Nucleus accumbens (tissue), 56 donors: ENCODE data around the gene FAM3A.
A peak's percentile ranks its signal among the peaks of the same experiment; 100 is the strongest.

Experiments
- DNase-seq, 56 donors: peaks; one replicate each; lab custom pipeline; 2025; lab: John Stamatoyannopoulos, UW

FAM3A gene

DNA sequence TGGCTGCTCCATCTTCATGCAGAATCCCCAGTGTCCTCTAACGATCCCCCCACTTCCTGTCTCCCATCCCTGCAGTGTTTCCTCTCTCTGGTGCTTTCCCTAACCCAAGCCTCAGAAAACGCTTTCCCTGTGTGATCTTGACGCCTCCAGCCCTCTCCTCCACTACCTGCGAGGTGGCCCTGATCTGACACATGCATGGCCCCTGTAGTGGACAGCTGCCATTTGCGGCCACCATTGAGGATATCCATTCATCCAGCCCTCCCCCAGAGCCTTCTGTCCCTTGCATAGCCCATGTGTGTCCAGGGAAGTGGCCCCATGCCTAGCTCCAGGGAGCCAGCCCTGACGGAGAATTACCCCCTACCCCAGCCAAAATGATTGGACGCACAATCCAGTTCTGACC lies 32.7 kb downstream of the FAM3A start:
- DNase-seq: no peak

DNA sequence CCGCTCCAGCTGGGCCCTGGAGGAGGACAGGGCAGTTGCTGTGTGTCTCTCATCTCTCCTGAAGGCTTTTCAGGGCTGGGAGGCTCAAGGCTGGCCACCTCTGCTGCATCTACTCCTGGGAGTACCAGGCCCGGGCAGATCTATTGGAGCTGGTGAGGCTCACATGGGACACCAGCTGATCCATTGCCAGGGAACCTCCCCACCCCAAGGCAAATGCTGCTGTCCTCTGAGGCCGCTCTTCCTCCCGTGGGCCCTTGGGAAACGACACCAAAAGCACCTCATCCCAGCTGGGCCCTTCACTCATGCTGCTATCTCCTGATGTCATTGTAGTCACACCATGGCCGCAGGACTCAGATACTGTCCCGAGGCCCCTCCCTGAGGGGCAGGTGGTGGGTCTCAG lies 33.2 kb downstream of the FAM3A start:
- DNase-seq: no peak

DNA sequence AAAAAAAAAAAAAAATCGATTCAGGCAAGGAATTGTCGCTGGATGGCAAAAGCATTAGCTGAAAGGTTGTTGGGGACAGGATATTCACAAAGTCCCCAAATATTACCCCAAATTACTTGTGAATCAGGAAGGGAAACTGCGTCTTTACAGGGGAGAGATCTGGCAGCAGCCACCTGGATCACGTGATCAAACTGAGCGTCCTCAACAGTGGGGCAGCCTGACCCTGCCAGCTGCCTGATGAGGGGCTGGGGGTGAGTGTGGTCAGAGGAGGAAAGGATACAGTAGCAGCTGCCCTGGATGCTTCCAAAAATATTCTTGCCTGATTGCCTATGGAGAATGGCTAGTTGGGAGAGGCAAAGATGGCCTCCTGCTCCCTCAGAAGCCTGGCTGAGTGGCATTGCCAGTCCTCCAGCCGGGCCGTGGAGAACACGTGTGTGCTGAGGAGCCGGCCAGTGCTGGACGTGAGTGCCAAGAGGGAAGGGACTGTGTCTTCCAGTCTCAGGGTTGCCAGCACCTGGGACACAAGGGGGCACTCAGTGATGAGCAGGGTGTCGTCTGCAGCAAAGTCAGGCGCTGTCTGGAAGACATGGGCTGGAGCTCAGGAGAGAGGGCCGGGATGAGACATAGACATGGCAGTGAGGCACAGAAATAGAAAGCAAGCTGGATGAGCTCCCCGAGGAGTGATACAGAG lies 34.0 kb downstream of the FAM3A start:
- DNase-seq: no peak

DNA sequence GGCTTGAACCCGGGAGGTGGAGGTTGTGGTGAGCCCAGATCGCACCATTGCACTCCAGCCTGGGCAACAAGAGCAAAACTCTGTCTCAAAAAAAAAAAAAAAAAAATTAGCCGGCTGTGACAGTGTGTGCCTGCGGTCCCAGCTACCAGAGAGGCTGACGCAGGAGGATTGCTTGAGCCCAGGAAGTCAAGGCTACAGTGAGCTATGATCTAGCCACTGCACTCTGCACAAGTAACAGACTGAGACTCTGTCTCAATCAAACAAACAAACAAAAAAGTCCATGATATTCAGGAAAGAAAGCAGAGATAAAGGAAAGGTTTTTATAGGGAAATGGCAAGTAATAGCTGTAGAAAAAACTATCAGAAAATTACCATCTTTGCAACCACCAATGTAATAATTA lies 34.8 kb downstream of the FAM3A start:
- no peak for DNase-seq

DNA sequence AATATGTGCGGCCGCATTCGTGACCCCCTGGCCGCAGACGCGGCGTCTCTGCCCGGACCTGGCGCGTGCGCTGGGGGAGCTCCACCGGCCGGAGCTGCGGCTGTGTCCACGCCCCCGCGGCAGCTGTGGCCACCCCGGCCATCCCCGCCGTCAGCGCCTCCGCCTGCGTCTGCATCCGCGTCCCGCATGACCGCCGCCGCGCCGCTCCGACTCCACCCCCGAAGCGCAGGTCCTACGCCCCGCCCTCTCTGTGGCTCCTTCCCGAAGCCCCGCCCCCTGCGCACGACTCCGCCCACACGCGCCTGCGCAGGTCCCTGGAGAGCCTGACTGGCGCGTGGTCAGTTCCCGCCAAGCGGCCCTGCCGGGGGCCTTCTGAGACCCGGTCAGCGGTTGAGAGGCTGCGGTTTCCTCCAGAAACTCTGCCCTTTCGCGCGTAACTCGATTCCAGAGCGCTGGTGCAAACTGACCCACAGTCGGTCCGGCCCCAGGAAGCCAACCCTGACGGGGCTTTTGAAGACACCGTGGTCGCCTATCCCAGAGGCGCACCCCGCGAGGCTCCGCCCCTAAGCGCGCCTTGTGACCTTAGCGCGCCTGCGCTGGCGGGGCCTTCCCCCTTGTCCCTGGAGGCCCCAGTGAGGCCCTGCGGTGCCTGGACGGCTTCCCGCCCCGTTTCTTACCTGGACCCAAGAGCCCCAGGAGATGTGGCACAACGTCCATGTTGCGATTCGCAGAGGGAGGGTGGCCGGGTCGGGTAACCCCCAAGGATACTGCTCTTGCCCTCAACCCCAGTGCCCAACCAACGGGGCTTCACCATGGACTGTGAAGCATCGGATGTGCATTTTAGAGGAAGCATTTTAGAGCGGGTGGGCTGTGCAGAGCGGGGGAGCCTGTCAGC lies 37.1 kb downstream of the FAM3A start, which contains the start of gene LAGE3:
Gene LAGE3, minus strand, starts transcription at position 554 of the 895 bp plus-strand sequence. Its CDS starts 366 bp downstream, at position 188.
- peak; percentile 45 to 94 (median 85) for DNase-seq

DNA sequence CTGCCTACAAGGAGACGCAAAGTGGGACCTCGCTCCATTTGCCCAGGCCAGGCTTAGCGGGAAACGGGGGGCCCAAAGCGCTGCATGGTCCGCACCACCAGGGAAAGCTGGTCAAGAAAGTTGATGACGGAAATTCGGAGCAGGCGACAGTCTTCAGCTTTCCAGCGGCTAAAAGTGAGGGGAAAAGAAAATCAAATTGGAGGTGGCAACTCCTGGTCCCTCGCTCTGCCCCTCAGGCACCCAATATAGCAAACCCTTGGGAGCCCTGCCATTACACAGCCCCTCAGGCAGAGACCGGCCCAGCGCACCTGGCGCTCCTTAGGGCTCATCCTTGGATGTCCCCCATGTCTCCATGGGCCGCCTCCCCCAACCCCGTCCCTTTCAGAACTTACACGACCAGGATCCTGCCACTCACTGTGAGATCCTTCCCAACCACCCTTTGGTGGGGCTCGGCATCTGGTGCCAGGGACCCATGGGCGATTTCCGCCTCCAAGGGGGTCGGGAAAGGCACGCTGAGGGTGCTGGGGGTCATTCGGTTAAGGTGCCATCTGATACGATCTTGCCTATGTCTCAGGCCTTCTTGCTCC lies 38.0 kb downstream of the FAM3A start:
- peak in 1 of 56 donors; percentile 2 for DNase-seq

DNA sequence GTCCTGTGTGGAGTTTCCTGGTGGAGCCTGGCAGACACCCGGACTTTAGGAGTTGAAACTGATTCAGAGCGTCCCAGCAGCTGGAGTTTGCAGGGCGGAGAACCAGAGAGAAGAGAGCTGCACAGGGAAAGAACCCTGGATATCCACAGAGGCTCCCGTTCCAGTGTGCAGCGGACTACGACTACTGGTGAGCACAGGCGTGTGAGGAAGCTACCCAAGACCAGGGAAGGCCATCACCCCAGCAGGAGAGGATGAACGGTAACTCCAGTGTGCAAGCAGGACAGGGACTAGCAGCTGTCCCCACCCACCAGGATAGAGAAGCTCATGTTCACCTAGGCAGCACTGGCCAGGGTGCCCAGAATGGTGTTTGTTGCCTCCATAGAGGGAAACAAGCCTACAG lies 39.2 kb downstream of the FAM3A start:
- DNase-seq: no peak

DNA sequence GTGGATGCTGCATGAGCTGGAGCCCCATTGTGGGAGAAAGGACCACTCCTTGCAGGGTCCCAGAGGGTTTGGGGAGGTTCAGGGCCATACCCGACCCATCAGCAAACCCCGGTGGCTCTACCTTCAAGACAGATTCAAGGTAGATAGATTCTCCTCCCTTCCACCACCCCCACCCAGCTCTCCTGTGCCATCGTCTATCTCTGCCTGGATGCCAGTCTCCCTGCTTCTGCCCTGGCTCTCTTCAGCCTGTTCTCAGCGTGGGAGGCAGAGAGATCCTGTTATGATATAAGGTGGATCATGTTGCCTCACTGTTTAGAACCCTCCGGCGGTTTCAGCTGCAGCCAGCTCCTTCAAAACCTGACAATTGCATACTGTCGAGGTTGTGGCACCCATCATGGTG lies 42.3 kb downstream of the FAM3A start:
- no peak for DNase-seq

DNA sequence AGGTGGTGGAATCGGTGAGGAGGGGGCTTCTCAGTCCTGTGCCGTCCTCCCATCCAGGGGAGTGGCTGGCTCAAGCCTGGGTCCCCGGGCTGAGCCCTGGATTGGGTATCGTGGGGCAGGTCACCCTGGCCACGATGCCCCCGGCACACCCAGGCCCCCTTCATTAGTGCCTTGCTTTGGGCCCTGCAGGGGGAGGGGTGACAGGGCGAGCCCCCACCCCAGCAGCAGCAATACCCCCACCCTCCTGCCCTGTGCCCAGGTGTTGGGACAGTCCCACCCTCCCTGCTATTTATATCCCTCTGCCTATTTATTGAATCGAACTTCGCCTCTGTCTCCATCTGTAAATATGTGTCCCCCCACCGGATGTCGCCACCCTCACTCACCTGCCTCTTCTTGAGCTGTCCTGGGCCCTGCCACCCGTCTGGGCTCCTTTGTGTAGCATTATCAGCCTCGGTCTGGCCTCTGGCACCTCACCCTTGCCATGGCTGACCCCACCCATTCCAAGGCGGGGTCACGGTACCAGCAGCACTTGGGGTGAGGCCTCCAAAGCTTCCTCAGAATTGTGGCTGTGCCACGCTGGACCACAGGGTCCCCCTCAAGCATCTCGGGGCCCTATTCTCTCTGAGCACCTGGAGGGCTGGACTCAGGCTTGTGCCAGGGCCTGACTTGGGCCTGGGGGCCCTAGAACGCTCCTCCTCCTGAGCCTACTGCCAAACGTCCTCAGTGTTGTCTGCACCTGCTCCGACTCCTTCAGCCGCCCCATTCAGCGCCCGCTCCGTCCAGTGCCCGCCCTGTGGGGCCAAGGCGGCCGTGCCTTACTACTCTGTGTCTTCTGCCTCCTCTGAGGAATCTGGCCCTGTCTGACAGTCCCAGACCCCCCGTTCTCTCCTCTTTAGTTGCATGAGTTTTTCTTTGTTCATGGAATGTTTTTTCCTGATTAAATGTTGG lies 43.1 kb downstream of the FAM3A start:
- no peak for DNase-seq

DNA sequence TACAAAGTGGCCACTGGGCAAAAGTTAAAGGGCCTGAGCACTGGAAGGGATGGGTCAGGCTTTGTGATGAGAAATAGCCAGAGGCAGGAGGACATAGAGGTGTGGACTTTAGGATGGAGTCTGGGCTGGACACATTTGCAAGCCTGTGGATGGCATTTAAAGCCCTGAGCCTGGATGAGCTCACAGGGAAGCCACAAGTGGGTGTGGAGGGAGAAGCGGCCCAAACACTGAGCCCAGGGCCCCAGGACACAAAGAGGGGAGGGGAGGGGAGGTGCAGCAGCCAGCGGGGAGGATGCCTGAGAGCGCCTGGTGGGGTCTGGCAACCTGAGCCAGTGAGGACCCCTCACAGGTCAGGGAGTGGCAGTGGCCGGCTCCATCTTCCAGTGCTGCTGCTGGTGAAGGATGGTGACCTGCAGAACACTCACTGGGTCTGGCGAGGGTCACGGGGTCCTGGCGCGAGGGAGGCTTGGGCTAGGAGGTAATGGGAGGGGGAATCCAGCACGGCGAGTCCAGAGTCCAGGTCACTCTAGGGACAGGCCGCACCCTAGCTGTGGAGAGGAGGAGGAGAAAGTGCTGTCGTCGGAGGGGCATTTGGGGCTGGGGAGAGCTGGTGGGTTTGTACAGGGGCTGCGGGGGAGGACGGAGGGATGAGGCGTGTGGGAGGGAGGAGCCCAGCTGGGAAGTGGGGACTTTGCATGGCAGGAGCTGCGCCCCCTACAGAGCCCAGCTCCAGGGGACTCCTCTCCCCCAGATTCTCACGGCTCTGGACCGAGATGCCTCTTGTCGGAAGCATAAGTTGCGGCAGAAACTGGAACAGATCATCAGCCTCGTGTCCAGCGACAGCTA lies 44.0 kb downstream of the FAM3A start:
- DNase-seq: no peak

DNA sequence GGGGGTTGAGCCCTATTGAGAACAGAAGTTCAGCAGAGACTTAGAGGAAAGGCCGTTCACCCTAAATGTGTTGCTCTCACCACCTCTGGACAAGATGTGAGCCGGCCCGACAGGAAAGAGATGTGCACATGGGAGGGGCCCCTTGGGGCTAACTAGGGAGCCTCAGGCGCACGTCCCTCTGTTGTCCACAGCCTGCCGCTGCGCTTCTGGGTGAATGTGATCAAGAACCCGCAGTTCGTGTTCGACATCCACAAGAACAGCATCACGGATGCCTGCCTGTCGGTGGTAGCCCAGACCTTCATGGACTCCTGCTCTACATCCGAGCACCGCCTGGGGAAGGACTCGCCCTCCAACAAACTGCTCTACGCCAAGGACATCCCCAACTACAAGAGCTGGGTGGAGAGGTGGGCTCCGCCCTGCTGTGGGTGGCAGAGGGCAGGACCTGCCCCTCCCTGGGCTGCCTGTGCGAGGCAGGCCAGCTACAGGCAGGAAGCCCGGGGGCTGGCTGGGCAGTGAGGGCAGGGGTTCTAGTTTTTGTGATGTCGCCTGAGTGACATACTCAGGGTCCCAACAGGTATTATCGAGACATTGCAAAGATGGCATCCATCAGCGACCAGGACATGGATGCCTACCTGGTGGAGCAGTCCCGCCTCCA lies 45.0 kb downstream of the FAM3A start:
- DNase-seq: no peak

DNA sequence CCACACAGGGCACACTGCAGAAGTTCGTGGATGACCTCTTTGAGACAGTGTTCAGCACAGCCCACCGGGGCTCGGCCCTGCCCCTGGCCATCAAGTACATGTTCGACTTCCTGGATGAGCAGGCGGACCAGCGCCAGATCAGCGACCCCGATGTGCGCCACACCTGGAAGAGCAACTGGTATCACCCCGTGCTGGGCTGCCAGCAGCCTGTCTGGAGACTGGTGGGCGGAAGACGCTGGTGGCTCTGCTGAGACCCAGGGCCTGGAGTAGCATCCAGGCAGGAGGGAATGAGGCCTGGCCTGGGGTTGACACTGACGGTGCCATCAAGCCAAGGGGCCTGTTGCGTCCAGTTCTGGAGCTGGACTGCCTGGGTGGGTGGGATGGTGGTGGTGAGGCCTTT lies 45.6 kb downstream of the FAM3A start:
- DNase-seq: no peak

DNA sequence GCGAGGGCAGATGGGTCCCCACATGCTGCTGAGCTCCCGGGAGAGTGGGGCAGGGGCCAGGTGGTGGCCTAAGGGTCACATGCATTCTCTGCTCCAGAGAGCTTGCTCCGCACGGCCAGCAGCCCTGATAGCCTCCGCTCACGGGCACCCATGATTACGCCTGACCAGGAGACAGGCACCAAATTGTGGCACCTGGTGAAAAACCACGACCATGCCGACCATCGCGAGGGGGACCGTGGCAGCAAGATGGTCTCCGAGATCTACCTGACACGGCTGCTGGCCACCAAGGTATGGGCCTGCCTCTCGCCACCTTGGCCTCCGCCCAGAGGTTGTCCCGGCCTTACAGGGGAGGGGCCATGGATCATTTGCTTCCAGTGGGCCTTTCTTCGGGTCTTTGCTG lies 46.2 kb downstream of the FAM3A start:
- DNase-seq: no peak

DNA sequence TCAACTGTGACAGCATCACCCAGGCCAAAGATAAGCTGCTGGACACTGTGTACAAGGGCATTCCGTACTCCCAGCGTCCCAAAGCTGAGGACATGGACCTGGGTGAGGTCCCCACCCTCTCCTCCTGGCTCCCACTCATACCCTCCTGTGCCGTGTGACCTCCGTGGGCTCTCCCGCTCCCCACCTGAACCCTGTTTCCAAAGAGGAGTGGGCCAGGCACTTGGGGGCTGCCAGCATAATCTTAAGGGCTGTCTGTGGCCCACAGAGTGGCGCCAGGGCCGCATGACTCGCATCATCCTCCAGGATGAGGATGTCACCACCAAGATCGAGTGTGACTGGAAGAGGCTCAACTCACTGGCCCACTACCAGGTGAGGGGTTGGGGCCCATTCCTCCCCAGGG lies 46.9 kb downstream of the FAM3A start:
- DNase-seq: no peak

DNA sequence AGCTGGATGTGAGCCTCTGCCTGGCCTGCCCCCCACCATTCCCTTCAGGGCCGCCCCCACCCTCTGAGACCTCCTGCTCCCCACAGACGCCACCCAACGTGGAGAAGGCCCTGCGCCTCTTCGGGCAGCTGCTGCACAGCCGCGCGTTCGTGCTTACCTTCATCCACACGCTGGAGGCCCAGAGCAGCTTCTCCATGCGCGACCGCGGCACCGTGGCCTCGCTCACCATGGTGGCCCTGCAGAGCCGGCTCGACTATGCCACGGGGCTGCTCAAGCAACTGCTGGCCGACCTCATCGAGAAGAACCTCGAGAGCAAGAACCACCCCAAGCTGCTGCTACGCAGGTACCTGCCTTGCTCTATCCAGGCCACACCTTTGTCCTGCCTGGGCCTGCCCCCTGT lies 47.8 kb downstream of the FAM3A start:
- no peak for DNase-seq

DNA sequence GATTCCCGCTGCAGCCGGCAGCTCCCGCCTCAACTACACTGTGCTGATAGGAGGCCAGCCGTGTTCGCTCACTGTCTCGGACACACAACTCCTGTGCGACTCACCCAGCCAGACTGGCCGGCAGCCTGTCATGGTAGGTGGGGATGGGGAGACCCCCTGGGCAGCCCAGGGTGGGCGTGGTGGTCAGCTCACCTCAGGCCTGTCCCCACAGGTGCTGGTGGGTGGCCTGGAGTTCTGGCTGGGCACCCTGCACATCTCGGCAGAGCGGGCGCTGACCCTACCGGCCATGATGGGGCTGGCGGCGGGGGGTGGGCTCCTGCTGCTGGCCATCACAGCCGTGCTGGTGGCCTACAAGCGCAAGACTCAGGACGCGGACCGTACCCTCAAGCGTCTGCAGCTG lies 48.5 kb downstream of the FAM3A start:
- DNase-seq: no peak

DNA sequence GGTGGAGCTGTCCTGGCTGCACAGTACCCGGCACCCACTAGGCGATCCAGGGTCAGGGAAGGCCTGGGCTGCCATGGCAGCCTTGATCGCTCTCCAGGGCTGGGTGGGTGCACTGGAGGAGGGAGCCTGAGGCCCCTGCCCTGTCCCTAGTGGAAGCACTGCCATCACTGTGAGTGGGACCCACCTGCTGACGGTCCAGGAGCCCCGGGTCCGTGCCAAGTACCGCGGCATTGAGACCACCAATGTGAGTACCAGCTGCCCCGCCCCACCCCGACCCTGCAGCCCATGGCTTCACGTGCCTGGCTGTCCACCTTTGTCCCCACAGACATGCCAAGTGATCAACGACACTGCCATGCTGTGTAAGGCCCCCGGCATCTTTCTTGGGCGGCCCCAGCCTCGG lies 49.1 kb downstream of the FAM3A start:
- DNase-seq: no peak

DNA sequence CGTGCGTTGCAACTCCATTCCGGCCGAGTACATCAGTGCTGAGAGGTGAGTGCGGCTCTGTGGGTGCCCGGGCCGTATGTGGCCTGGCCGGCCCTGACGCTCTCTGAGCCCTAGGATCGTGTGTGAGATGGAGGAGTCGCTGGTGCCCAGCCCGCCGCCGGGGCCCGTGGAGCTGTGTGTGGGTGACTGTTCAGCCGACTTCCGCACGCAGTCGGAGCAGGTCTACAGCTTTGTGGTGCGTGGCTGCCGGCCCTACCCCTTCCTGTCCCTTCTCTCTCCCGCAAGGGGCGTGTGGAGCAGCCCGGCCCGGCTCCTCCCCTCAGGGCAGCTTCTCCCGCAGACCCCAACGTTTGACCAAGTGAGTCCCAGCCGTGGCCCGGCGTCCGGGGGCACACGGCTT lies 50.0 kb downstream of the FAM3A start:
- DNase-seq: no peak

DNA sequence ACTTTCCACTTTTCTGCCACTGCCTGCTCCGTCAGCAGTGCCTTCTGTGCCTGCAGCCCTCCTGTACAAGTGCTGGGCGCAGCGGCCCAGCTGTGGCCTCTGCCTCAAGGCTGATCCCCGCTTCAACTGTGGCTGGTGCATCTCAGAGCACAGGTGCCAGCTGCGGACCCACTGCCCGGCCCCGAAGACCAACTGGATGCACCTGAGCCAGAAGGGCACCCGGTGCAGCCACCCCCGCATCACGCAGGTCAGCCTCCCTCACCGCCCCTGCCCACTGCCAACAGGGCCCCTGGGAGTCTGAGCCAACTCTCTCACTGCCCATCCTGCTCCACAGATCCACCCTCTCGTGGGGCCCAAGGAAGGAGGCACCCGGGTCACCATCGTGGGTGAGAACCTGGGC lies 50.4 kb downstream of the FAM3A start:
- DNase-seq: no peak
